GM18499 (cell line): ENCODE data around the gene FBXO38.

Source experiments
- ATAC-seq: cut with Tn5 transposase; IDR thresholded peaks from one replicate; pipeline ENCODE4 v1.9.1; 2021; ENCODE audit warnings: moderate number of reproducible peaks; ENCODE audit not compliant: insufficient read depth, unreplicated experiment

The FBXO38 gene

GRCh38 chr5:148383564-148384379 lies at the start of gene FBXO38:
Gene FBXO38, plus strand, starts transcription at chr5:148383958. Its CDS starts 10,819 bp downstream, at chr5:148394777.
- peak; percentile 99 for ATAC-seq

GRCh38 chr5:148335259-148335658 lies 48.5 kb upstream of the FBXO38 start, which contains the start of gene SPINK9:
Gene SPINK9, plus strand, starts transcription at chr5:148335559. Its CDS starts 55 bp downstream, at chr5:148335614.
- ATAC-seq = no peak

- peak; percentile 63 for ATAC-seq
Observed at GRCh38 chr5:148336704-148337435, 46.9 kb upstream of the FBXO38 start.

- ATAC-seq = no peak
Observed at GRCh38 chr5:148342371-148343045, 41.2 kb upstream of the FBXO38 start.

- no peak for ATAC-seq
Observed at GRCh38 chr5:148343046-148343407, 40.7 kb upstream of the FBXO38 start.

GRCh38 chr5:148343603-148344487 lies 39.9 kb upstream of the FBXO38 start:
- ATAC-seq = no peak

GRCh38 chr5:148347706-148348105 lies 36.1 kb upstream of the FBXO38 start:
- ATAC-seq = no peak

GRCh38 chr5:148352696-148353095 lies 31.1 kb upstream of the FBXO38 start:
- no peak for ATAC-seq

GRCh38 chr5:148353634-148354033 lies 30.1 kb upstream of the FBXO38 start:
- ATAC-seq = no peak

- no peak for ATAC-seq
Observed at GRCh38 chr5:148364343-148364742, 19.4 kb upstream of the FBXO38 start.

GRCh38 chr5:148368299-148368698 lies 15.5 kb upstream of the FBXO38 start:
- no peak for ATAC-seq

- no peak for ATAC-seq
Observed at GRCh38 chr5:148372166-148372725, 11.5 kb upstream of the FBXO38 start.

- no peak for ATAC-seq
Observed at GRCh38 chr5:148372893-148373292, 10.9 kb upstream of the FBXO38 start.

GRCh38 chr5:148374690-148375360 lies 8.9 kb upstream of the FBXO38 start:
- peak; percentile 77 for ATAC-seq

GRCh38 chr5:148376198-148376597 lies 7.6 kb upstream of the FBXO38 start:
- no peak for ATAC-seq

- ATAC-seq = no peak
Observed at GRCh38 chr5:148378670-148379069, 5.1 kb upstream of the FBXO38 start.

- ATAC-seq = no peak
Observed at GRCh38 chr5:148379340-148379739, 4.4 kb upstream of the FBXO38 start.

GRCh38 chr5:148381906-148382305 lies 1.9 kb upstream of the FBXO38 start:
- ATAC-seq = no peak

- no peak for ATAC-seq
Observed at GRCh38 chr5:148382961-148383360, 797 bp upstream of the FBXO38 start.
